ENCODE data around the gene VEPH1. TPM values are rescaled to one million over a fixed set of nuclear protein-coding genes. Genes with fewer than 3 reads are reported as not detected.

Gene VEPH1
- total and polyA plus RNA-seq, 9 of the 15 experiments (the other 6 are each of a cell fraction or from before 2014, with no cell fraction given) = 4.5 to 15.6 (median 5.8) TPM

GRCh38 chr3:157543501-157544035, 40.4 kb upstream of the VEPH1 start (continued):
- TF ChIP-seq MAFF (IDR thresholded peaks at IDR 0.05; ENCODE audit: low read length) = no peak
- no peak for TF ChIP-seq DACH1 (IDR thresholded peaks at IDR 0.05; ENCODE audit: partially characterized antibody)
- no peak for TF ChIP-seq NFATC3 (IDR thresholded peaks at IDR 0.05)

- BruUV-seq (replicated peaks) = no TSS peak
- Histone ChIP-seq H3K27me3 (ENCODE audit: control insufficient read depth in 2 of 2, insufficient read depth in 2 of 2, low read length in 2 of 2) (no peaks in the 10 kb centered on the region), H3K4me1 (replicated peaks in 1 of 2; ENCODE audit: control insufficient read depth in 2 of 2, insufficient read depth in 2 of 2, low read length in 2 of 2) (no peaks in the 10 kb centered on the region; a peak in 2 of 5 replicates), H3K9ac (ENCODE audit: insufficient read depth in 1 of 2, low read depth in 2 of 2, low read length in 2 of 2) (no peak overlapping the region), H3K36me3 (ENCODE audit: control insufficient read depth, insufficient read depth, low read length) (no peaks in the 10 kb centered on the region), H3K27ac (ENCODE audit: extremely low read depth, low read depth, low read length) (no peak overlapping the region), H3K4me3 (no peak overlapping the region), H3K79me2 (ENCODE audit: control insufficient read depth, insufficient read depth, low read length) (no peaks in the 10 kb centered on the region), H4K20me1 (replicated peaks; ENCODE audit: control insufficient read depth, insufficient read depth, low read length) (no peaks in the 10 kb centered on the region), H3K9me3 (replicated peaks; ENCODE audit: control insufficient read depth, insufficient read depth, low read depth, low read length) (0 out of 2 replicates have a peak, but pooled peaks cover 2% of the 10 kb centered on the region), H2AFZ (ENCODE audit: low read depth, low read length) (no peak overlapping the region), H3K9me1 (ENCODE audit: control insufficient read depth, insufficient read depth, low read length) (no peaks in the 10 kb centered on the region), H3K4me2 (ENCODE audit: insufficient read depth, low read length) (no peak overlapping the region)
- TF ChIP-seq TRIM24 (IDR thresholded peaks at IDR 0.05) = no peak
- no peak for TF ChIP-seq IRF1 (CRISPR knock-in tag; IDR thresholded peaks at IDR 0.05; ENCODE audit: borderline replicate concordance)
- TF ChIP-seq BCL6 (CRISPR knock-in tag; IDR thresholded peaks at IDR 0.05) = no peak
- no peak for TF ChIP-seq NR4A1 (CRISPR knock-in tag; IDR thresholded peaks at IDR 0.05)
- no peak for TF ChIP-seq NR4A1 (tag; IDR thresholded peaks at IDR 0.05)
- TF ChIP-seq RNF2 (IDR thresholded peaks at IDR 0.05) = no peak
- no peak for TF ChIP-seq ZNF121 (CRISPR knock-in tag; conservative IDR thresholded peaks at IDR 0.05)
- TF ChIP-seq ZNF507 (tag; conservative IDR thresholded peaks at IDR 0.05) = no peak
- CTCF ChIA-PET (ENCODE audit: low intra/inter-chr PET ratio) = no interaction called here
- ATAC-seq = no peak
- intact Hi-C loops (cut with micrococcal nuclease) = no loop called here
- DNase-seq (ENCODE audit: extremely low read depth in 1 of 4, low spot score in 3 of 4) = no peak
- POLR2A ChIA-PET = interaction anchor here (0.6 kb wide), 1 partner anchor 51 kb away, joined by 3 read pairs; no protein-coding TSS in a partner anchor
- 83% methylated on average over 24 of the region's 50 CpGs for WGBS (ENCODE audit: insufficient coverage, low coverage, missing lambda C conversion rate)
- in situ Hi-C loops (cut with MboI) = no loop called here
- FAIRE-seq = no peak
These were observed 39.7 kb upstream of the VEPH1 start for GRCh38 chr3:157542711-157543500.
